HG02870 (cell line): ENCODE results near the gene TTLL10.
"Not testable (repeated sequence)": the region's sequence is repeated elsewhere in the genome, so short reads cannot be mapped to it uniquely, and the experiment has no call there.

ENCODE experiments used
- ATAC-seq: cut with Tn5 transposase; IDR thresholded peaks from one replicate; pipeline ENCODE4 v1.9.1; 2021; ENCODE audit warnings: mild to moderate bottlenecking, moderate library complexity; ENCODE audit not compliant: unreplicated experiment

Gene TTLL10

GRCh38 chr1:1183833-1184775 lies 10.4 kb downstream of the TTLL10 start:
- ATAC-seq = no peak

- no peak for ATAC-seq
Measured at GRCh38 chr1:1185101-1185765, 11.6 kb downstream of the TTLL10 start.

- ATAC-seq = no peak
Measured at GRCh38 chr1:1187938-1188337, 14.3 kb downstream of the TTLL10 start.

GRCh38 chr1:1189111-1189510 lies 15.4 kb downstream of the TTLL10 start:
- no peak for ATAC-seq

GRCh38 chr1:1191734-1192133 lies 18.1 kb downstream of the TTLL10 start:
- ATAC-seq = no peak

- ATAC-seq = no peak
Measured at GRCh38 chr1:1194723-1195122, 21.0 kb downstream of the TTLL10 start.

- not testable (repeated sequence) for ATAC-seq
Measured at GRCh38 chr1:1195726-1196125, 22.0 kb downstream of the TTLL10 start.

- ATAC-seq = no peak
Measured at GRCh38 chr1:1196431-1197187, 22.9 kb downstream of the TTLL10 start.

GRCh38 chr1:1197188-1197500 lies 23.5 kb downstream of the TTLL10 start:
- no peak for ATAC-seq

GRCh38 chr1:1197551-1198422 lies 24.1 kb downstream of the TTLL10 start:
- no peak for ATAC-seq

- no peak for ATAC-seq
Measured at GRCh38 chr1:1198423-1199140, 24.9 kb downstream of the TTLL10 start.

- no peak for ATAC-seq
Measured at GRCh38 chr1:1199141-1199960, 25.7 kb downstream of the TTLL10 start.

GRCh38 chr1:1199961-1200875 lies 26.5 kb downstream of the TTLL10 start:
- ATAC-seq = no peak

GRCh38 chr1:1200876-1201810 lies 27.5 kb downstream of the TTLL10 start:
- ATAC-seq = no peak

- no peak for ATAC-seq
Measured at GRCh38 chr1:1202831-1203560, 29.3 kb downstream of the TTLL10 start.
